Keratinocyte (primary cell): ENCODE measurements around the gene DOCK3.

Experiments
- CTCF ChIP-seq, 3 experiments: IDR thresholded peaks in 1 of 3; conservative IDR thresholded peaks in 1 of 3; optimal IDR thresholded peaks in 1 of 3; 2 replicates in 2 of 3; 3 replicates in 1 of 3; pipeline versions ENCODE3 to v1.5.1; 2011; ENCODE audit warnings: low read length in 3 of 3, mild to moderate bottlenecking in 3 of 3, moderate library complexity in 2 of 3, control low read depth in 1 of 3, inconsistent platforms in 1 of 3; ENCODE audit not compliant: insufficient read depth in 2 of 3; ENCODE audit errors: extremely low read depth in 1 of 3
- EZH2 ChIP-seq: IDR thresholded peaks from one replicate; pipeline ENCODE4 v1.6.1; 2012; ENCODE audit warnings: inconsistent platforms, mild to moderate bottlenecking, low read length, moderate library complexity

- TF ChIP-seq CTCF (optimal IDR thresholded peaks at IDR 0.05 in 1 of 3, IDR thresholded peaks at IDR 0.05 in 1 of 3, conservative IDR thresholded peaks at IDR 0.05 in 1 of 3; ENCODE audit: extremely low read depth in 1 of 3, insufficient read depth in 2 of 3, low read length in 3 of 3) (no peak), EZH2 (no peak)
These were observed 132.5 kb downstream of the DOCK3 start for GRCh38 chr3:50807266-50807665.
